OCI-LY1 (cell line): ENCODE data around the gene ITGAE.

Experiments used
- H2AFZ ChIP-seq: fragments of 200-600 bp; sonication (generic), shearing (Covaris generic); 2 replicates; pipeline ENCODE4 v1.6.0; 2014; ENCODE audit warnings: antibody characterized with exemption, mild to moderate bottlenecking, low read length
- H3F3A ChIP-seq: fragments of 200-600 bp; sonication (generic), shearing (Covaris generic); 2 replicates; pipeline ENCODE4 v1.6.0; 2014; ENCODE audit warnings: mild to moderate bottlenecking, antibody characterized with exemption, low read length, moderate library complexity; ENCODE audit not compliant: insufficient read depth
- H3K27ac ChIP-seq: fragments of 200-600 bp; sonication (generic); 2 replicates; pipeline ENCODE4 v1.5.1; 2014; ENCODE audit warnings: low read length, mixed run types, mild to moderate bottlenecking, low read depth; ENCODE audit not compliant: poor library complexity, severe bottlenecking
- H3K27me3 ChIP-seq: fragments of 200-600 bp; sonication (generic); 2 replicates; pipeline ENCODE4 v1.6.0; 2014; ENCODE audit warnings: antibody characterized with exemption, mild to moderate bottlenecking, low read length, moderate library complexity; ENCODE audit not compliant: insufficient read depth
- H3K36me3 ChIP-seq: fragments of 200-600 bp; sonication (generic); 2 replicates; pipeline ENCODE4 v1.6.1; 2014; ENCODE audit warnings: mild to moderate bottlenecking, antibody characterized with exemption, low read length, moderate library complexity, mixed read lengths; ENCODE audit not compliant: insufficient read depth
- H3K4me1 ChIP-seq: fragments of 200-600 bp; sonication (generic); 2 replicates; pipeline ENCODE4 v1.5.1; 2014; ENCODE audit warnings: mild to moderate bottlenecking, low read length, moderate library complexity; ENCODE audit not compliant: insufficient read depth, severe bottlenecking
- H3K4me2 ChIP-seq: fragments of 200-600 bp; sonication (generic), shearing (Covaris generic); 2 replicates; pipeline ENCODE4 v1.6.1; 2014; ENCODE audit warnings: low read length
- H3K4me3 ChIP-seq: fragments of 200-600 bp; sonication (generic); 2 replicates; pipeline ENCODE4 v1.5.1; 2014; ENCODE audit warnings: low read length, low read depth, mild to moderate bottlenecking, mixed read lengths; ENCODE audit not compliant: poor library complexity, severe bottlenecking
- H3K79me2 ChIP-seq: fragments of 200-600 bp; shearing (Covaris generic); 2 replicates; pipeline ENCODE4 v1.6.1; 2016; ENCODE audit warnings: mixed run types, low read length, mixed read lengths; ENCODE audit not compliant: insufficient read depth
- H3K9ac ChIP-seq: fragments of 200-600 bp; sonication (generic), shearing (Covaris generic); 2 replicates; pipeline ENCODE4 v1.6.1; 2014; ENCODE audit warnings: mild to moderate bottlenecking, low read length, mixed read lengths
- H3K9me2 ChIP-seq: fragments of 200-600 bp; sonication (generic), shearing (Covaris generic); 2 replicates; pipeline ENCODE4 v1.6.1; 2014; ENCODE audit warnings: low read depth, mild to moderate bottlenecking, low read length, mixed read lengths
- H3K9me3 ChIP-seq: fragments of 200-600 bp; shearing (Covaris generic); 2 replicates; pipeline ENCODE4 v1.6.1; 2014; ENCODE audit warnings: low read length, mixed read lengths
- H4K20me1 ChIP-seq: fragments of 200-600 bp; sonication (generic), shearing (Covaris generic); 2 replicates; pipeline ENCODE4 v1.6.0; 2016; ENCODE audit warnings: mild to moderate bottlenecking, low read length; ENCODE audit not compliant: insufficient read depth
- CTCF ChIP-seq: fragments of 200-600 bp; sonication (generic), shearing (Covaris generic); IDR thresholded peaks from 2 replicates; pipeline ENCODE4 v1.5.1; 2017; ENCODE audit warnings: mild to moderate bottlenecking, antibody characterized with exemption, low read length, moderate library complexity, mixed read lengths
- EZH2 ChIP-seq: fragments of 200-600 bp; sonication (generic), shearing (Covaris generic); IDR thresholded peaks from 2 replicates; pipeline ENCODE4 v1.8.0; 2017; ENCODE audit warnings: borderline replicate concordance, mixed run types, mild to moderate bottlenecking, antibody characterized with exemption, low read length, moderate library complexity, mixed read lengths

ITGAE gene

DNA sequence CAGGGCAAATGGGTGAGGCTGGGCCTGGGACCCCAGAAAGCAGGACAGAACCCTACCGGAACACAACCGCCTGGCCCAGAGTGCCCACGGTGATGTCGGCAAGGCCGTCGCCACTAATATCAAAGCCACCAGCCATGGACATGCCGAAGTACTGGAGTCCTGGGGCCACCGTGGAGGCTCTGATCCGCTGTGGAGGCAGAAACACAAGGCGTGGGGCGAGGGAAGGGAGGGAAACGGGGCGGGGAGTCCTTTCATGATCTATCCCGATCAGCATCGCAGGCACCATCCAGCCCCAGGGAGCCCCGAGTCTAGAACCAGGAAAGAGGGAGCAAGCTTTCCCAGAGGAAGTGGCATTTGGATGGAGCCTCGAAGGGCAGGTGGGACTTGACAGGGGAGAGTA is 50.7 kb downstream of the ITGAE start:
- no peaks in the 10 kb centered on the region for H3K9me2 ChIP-seq
- no peak overlapping the region for H3K4me2 ChIP-seq
- no peak overlapping the region for H3K9ac ChIP-seq
- H2AFZ ChIP-seq: no peak overlapping the region
- H4K20me1 ChIP-seq: no peaks in the 10 kb centered on the region
- no peaks in the 10 kb centered on the region for H3K36me3 ChIP-seq
- peaks cover 3% of the 10 kb centered on the region for H3K4me1 ChIP-seq
- TF ChIP-seq CTCF: no peak
- no peak for TF ChIP-seq EZH2
- no peaks in the 10 kb centered on the region for H3K79me2 ChIP-seq
- H3K27me3 ChIP-seq: no peaks in the 10 kb centered on the region
- no peaks in the 10 kb centered on the region for H3F3A ChIP-seq
- no peak overlapping the region for H3K27ac ChIP-seq
- H3K4me3 ChIP-seq: no peak overlapping the region
- no peaks in the 10 kb centered on the region for H3K9me3 ChIP-seq

DNA sequence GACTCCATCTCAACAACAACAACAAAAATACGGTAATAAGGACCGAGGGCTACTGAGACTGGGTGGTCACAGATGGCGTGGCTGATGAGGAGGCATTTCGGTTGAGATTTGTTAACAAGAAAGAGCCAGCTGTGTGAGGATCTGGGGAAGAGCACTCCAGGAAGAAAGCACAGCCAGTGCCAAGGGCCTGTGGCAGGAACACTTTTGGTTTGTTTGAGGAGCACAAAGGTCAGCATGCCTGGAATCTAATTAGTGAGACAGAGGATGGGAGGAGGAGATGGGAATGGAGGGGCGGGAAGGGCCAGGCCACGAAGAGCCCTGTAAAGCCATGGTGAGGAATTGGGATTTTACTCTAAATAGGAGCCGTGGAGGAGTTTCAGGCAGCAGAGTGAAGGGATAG is 52.4 kb downstream of the ITGAE start:
- Histone ChIP-seq H3K27ac (no peak overlapping the region), H3K79me2 (no peaks in the 10 kb centered on the region), H3K9me2 (no peaks in the 10 kb centered on the region), H3K4me2 (no peak overlapping the region), H2AFZ (no peak overlapping the region), H3K9me3 (no peaks in the 10 kb centered on the region), H3K36me3 (no peaks in the 10 kb centered on the region), H3K4me1 (no peaks in the 10 kb centered on the region), H3F3A (no peaks in the 10 kb centered on the region), H4K20me1 (no peaks in the 10 kb centered on the region), H3K27me3 (no peaks in the 10 kb centered on the region), H3K9ac (no peak overlapping the region), H3K4me3 (no peak overlapping the region)
- TF ChIP-seq EZH2: no peak
- no peak for TF ChIP-seq CTCF

DNA sequence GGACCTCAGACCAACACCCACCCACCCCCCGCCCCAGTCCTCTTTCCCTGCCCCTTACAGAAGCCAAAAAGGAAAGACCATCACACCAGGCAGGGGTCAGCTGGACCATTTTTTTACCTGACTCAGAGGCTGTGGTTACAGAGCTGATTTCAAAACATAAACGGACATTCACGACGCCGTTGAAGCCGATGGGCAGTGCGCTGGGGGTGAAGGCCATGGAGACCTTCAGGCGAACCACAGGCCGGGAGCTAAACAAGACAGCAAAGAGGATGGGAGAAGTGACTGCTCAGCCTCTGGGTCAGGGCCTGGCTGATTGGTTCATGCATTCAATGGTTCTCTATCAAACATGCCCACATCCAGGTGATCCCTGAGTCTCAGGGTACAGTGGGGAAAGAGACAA is 53.2 kb downstream of the ITGAE start:
- Histone ChIP-seq H4K20me1 (no peaks in the 10 kb centered on the region), H3K27ac (no peak overlapping the region), H3K79me2 (no peaks in the 10 kb centered on the region), H3K36me3 (no peaks in the 10 kb centered on the region), H3K9me3 (no peaks in the 10 kb centered on the region), H3F3A (no peaks in the 10 kb centered on the region), H3K4me1 (no peaks in the 10 kb centered on the region), H3K27me3 (no peaks in the 10 kb centered on the region), H3K9me2 (no peaks in the 10 kb centered on the region), H3K4me2 (no peak overlapping the region), H3K4me3 (no peak overlapping the region), H3K9ac (no peak overlapping the region), H2AFZ (no peak overlapping the region)
- no peak for TF ChIP-seq CTCF
- TF ChIP-seq EZH2: no peak
